ENCODE results near the gene ZBTB33.

The ZBTB33 gene

GRCh38 chrX:120262859-120263708 is 12.5 kb downstream of the ZBTB33 start:
- no peak for DNase-seq (ENCODE audit: low spot score)

GRCh38 chrX:120264341-120264740 is 13.7 kb downstream of the ZBTB33 start:
- no peak for DNase-seq (ENCODE audit: low spot score)

- DNase-seq (ENCODE audit: low spot score), result no peak
Measured at GRCh38 chrX:120269373-120270035, 18.9 kb downstream of the ZBTB33 start.

GRCh38 chrX:120270567-120270966 is 20.0 kb downstream of the ZBTB33 start:
- DNase-seq (ENCODE audit: low spot score), result no peak

GRCh38 chrX:120271218-120271617 is 20.6 kb downstream of the ZBTB33 start:
- DNase-seq (ENCODE audit: low spot score), result no peak

- no peak for DNase-seq (ENCODE audit: low spot score)
Measured at GRCh38 chrX:120274145-120274544, 23.5 kb downstream of the ZBTB33 start.

- no peak for DNase-seq (ENCODE audit: low spot score)
Measured at GRCh38 chrX:120274958-120275357, 24.3 kb downstream of the ZBTB33 start.

- DNase-seq (ENCODE audit: low spot score), result no peak
Measured at GRCh38 chrX:120281021-120281624, 30.5 kb downstream of the ZBTB33 start.

- no peak for DNase-seq (ENCODE audit: low spot score)
Measured at GRCh38 chrX:120281761-120282160, 31.1 kb downstream of the ZBTB33 start.

GRCh38 chrX:120282697-120283096 is 32.1 kb downstream of the ZBTB33 start:
- DNase-seq (ENCODE audit: low spot score), result no peak

GRCh38 chrX:120286733-120287512 is 36.3 kb downstream of the ZBTB33 start:
- no peak for DNase-seq (ENCODE audit: low spot score)

GRCh38 chrX:120287513-120288112 is 37.0 kb downstream of the ZBTB33 start:
- no peak for DNase-seq (ENCODE audit: low spot score)

GRCh38 chrX:120290107-120290506 is 39.5 kb downstream of the ZBTB33 start:
- DNase-seq (ENCODE audit: low spot score), result no peak

GRCh38 chrX:120291211-120291610 is 40.6 kb downstream of the ZBTB33 start:
- DNase-seq (ENCODE audit: low spot score), result no peak

- DNase-seq (ENCODE audit: low spot score), result no peak
Measured at GRCh38 chrX:120293015-120293414, 42.4 kb downstream of the ZBTB33 start.

GRCh38 chrX:120294651-120295050 is 44.0 kb downstream of the ZBTB33 start:
- DNase-seq (ENCODE audit: low spot score), result no peak

- DNase-seq (ENCODE audit: low spot score), result no peak
Measured at GRCh38 chrX:120297923-120298322, 47.3 kb downstream of the ZBTB33 start.

GRCh38 chrX:120299928-120300327 is 49.3 kb downstream of the ZBTB33 start:
- no peak for DNase-seq (ENCODE audit: low spot score)

- no peak for DNase-seq (ENCODE audit: low spot score)
Measured at GRCh38 chrX:120301497-120301896, 50.9 kb downstream of the ZBTB33 start.

GRCh38 chrX:120301960-120302359 is 51.3 kb downstream of the ZBTB33 start:
- no peak for DNase-seq (ENCODE audit: low spot score)

GRCh38 chrX:120302434-120302833 is 51.8 kb downstream of the ZBTB33 start:
- peak; percentile 49 for DNase-seq (ENCODE audit: low spot score)

- no peak for DNase-seq (ENCODE audit: low spot score)
Measured at GRCh38 chrX:120304256-120304655, 53.6 kb downstream of the ZBTB33 start.

Measured in activated CD4-positive, alpha-beta T cell treated with anti-CD3 and anti-CD28 coated beads, Interleukin-2, Interleukin-4, amounts not matched to agents 100 ng/mL and 50 ng/mL, durations not matched to agents 16 hours and 8 hours (primary cell).